Measurements from ENCODE around the gene CHN2.

DNA sequence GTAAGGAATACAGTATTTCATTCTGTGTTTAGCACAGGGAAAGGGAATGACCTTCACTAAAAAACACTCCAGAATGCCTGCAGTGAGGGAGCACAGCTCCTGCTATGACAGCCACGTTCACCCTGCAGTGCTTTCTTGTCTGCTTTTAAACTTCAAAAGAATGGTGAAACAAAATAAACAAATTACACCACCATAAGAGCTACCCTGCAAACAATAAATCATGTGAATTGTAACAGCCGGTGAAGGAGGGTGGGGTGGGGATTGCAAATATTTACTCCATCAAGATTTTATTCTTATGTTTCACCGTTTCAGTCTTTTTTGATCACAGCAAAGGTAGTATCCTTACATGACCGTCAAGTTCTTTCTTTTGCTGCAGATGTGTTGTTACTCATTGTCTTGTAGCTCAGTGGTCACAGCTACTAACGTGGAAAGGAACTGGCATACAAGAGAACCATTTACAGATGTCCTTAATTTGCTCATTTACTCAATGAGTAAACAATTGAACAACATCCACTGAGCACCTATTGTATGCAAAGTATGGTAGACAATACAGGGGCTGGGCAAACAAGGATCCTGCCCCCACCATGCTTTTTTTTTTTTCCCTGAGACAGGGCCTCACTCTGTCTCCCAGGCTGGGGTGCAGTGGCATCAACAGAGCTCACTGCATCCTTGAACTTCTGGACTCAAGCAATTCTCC, 4.1 kb upstream of the CHN2 start:
- TF ChIP-seq, protein P1, sequence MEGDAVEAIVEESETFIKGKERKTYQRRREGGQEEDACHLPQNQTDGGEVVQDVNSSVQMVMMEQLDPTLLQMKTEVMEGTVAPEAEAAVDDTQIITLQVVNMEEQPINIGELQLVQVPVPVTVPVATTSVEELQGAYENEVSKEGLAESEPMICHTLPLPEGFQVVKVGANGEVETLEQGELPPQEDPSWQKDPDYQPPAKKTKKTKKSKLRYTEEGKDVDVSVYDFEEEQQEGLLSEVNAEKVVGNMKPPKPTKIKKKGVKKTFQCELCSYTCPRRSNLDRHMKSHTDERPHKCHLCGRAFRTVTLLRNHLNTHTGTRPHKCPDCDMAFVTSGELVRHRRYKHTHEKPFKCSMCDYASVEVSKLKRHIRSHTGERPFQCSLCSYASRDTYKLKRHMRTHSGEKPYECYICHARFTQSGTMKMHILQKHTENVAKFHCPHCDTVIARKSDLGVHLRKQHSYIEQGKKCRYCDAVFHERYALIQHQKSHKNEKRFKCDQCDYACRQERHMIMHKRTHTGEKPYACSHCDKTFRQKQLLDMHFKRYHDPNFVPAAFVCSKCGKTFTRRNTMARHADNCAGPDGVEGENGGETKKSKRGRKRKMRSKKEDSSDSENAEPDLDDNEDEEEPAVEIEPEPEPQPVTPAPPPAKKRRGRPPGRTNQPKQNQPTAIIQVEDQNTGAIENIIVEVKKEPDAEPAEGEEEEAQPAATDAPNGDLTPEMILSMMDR (IDR thresholded peaks at IDR 0.05): no peak
- no peak for TF ChIP-seq POLR2A (IDR thresholded peaks at IDR 0.05)

Measured in prostate gland (tissue), 2 donors.